Epithelial cell of proximal tubule (primary cell): ENCODE measurements around the gene OFD1. TPM values are rescaled to one million over a fixed set of nuclear protein-coding genes. Genes with fewer than 3 reads are reported as not detected.

ENCODE experiments used
- DNase-seq: peaks from one replicate; pipeline ENCODE4 v3.0.0-alpha.2; 2011; ENCODE audit warnings: low read depth
- H3K4me3 ChIP-seq: 2 replicates; pipeline ENCODE4 v1.5.1; 2011; ENCODE audit warnings: low read depth, mild to moderate bottlenecking, low read length
- CTCF ChIP-seq: conservative IDR thresholded peaks from 2 replicates; pipeline ENCODE4 v1.5.1; 2012; ENCODE audit warnings: low read depth, mild to moderate bottlenecking, low read length
- total RNA-seq: library from RNA; depleted of rRNA; stranded (reverse); fragments of >200 nt; gene quantifications from 2 replicates; pipeline ENCODE4 v1.2.3, GENCODE V29; 2015

The OFD1 gene
- total RNA-seq, 1 donor from 2014 or later: 10.8 TPM

GRCh38 chrX:13689741-13690211, 44.8 kb upstream of the OFD1 start:
- no peak for TF ChIP-seq CTCF
- no peak for DNase-seq
- H3K4me3 ChIP-seq: peak overlapping the region; percentile 75

- H3K4me3 ChIP-seq: peak overlapping the region; percentile 75
- no peak for DNase-seq
- peak; percentile 40 for TF ChIP-seq CTCF
Observed at GRCh38 chrX:13690836-13691235, 43.7 kb upstream of the OFD1 start.

- H3K4me3 ChIP-seq: no peak overlapping the region
- no peak for TF ChIP-seq CTCF
- no peak for DNase-seq
Observed at GRCh38 chrX:13691841-13692371, 42.6 kb upstream of the OFD1 start.

GRCh38 chrX:13692771-13693231, 41.7 kb upstream of the OFD1 start:
- no peak overlapping the region for H3K4me3 ChIP-seq
- no peak for TF ChIP-seq CTCF
- DNase-seq: no peak

GRCh38 chrX:13693341-13693961, 41.1 kb upstream of the OFD1 start:
- TF ChIP-seq CTCF: no peak
- no peak for DNase-seq
- H3K4me3 ChIP-seq: peak overlapping the region; percentile 6

GRCh38 chrX:13694359-13694758, 40.2 kb upstream of the OFD1 start:
- TF ChIP-seq CTCF: no peak
- no peak for DNase-seq

GRCh38 chrX:13694983-13695382, 39.6 kb upstream of the OFD1 start:
- H3K4me3 ChIP-seq: no peak overlapping the region
- no peak for TF ChIP-seq CTCF
- DNase-seq: no peak

More at GRCh38 chrX:13694359-13694758, 40.2 kb upstream of the OFD1 start:
- H3K4me3 ChIP-seq: no peak overlapping the region
